GM12865 (cell line): Measurements from ENCODE around the gene POLDIP3.
"Not testable (repeated sequence)": the region's sequence is repeated elsewhere in the genome, so short reads cannot be mapped to it uniquely, and the experiment has no call there.

Experiments used
- DNase-seq: peaks from one replicate; pipeline ENCODE4 v3.0.0; 2010; ENCODE audit warnings: low read depth
- H3K4me3 ChIP-seq: 2 replicates; pipeline ENCODE4 v1.5.1; 2011; ENCODE audit warnings: mild to moderate bottlenecking, low read depth, low read length, control low read depth
- TF ChIP-seq, protein P1 (sequence below): IDR thresholded peaks from 2 replicates; pipeline ENCODE4 v1.5.1; 2011; ENCODE audit warnings: low read length, control low read depth, low read depth, inconsistent platforms; ENCODE audit not compliant: insufficient read depth; ENCODE audit errors: missing control alignments

The POLDIP3 gene

DNA sequence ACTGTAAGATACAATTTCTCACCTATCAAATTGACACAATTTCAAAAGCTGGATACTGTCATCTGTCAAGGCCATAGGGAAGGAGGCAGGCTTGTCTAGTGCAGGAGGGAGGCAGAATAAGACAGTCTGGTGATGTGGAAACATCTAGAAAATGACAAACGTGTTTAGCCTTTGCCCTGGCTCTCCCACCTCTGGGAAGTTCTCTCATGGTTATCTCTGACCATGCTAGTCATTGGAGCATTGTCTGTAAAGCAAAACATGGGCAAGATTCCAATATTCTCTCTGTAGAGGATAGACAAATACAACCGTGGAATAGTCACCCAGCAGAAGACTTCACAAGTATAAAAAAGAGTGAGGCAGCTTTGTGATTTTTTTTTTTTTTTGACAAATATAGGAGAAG, 70.0 kb downstream of the POLDIP3 start:
- TF ChIP-seq, protein P1, sequence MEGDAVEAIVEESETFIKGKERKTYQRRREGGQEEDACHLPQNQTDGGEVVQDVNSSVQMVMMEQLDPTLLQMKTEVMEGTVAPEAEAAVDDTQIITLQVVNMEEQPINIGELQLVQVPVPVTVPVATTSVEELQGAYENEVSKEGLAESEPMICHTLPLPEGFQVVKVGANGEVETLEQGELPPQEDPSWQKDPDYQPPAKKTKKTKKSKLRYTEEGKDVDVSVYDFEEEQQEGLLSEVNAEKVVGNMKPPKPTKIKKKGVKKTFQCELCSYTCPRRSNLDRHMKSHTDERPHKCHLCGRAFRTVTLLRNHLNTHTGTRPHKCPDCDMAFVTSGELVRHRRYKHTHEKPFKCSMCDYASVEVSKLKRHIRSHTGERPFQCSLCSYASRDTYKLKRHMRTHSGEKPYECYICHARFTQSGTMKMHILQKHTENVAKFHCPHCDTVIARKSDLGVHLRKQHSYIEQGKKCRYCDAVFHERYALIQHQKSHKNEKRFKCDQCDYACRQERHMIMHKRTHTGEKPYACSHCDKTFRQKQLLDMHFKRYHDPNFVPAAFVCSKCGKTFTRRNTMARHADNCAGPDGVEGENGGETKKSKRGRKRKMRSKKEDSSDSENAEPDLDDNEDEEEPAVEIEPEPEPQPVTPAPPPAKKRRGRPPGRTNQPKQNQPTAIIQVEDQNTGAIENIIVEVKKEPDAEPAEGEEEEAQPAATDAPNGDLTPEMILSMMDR, result no peak
- DNase-seq, result no peak
- H3K4me3 ChIP-seq, result no peak overlapping the region

DNA sequence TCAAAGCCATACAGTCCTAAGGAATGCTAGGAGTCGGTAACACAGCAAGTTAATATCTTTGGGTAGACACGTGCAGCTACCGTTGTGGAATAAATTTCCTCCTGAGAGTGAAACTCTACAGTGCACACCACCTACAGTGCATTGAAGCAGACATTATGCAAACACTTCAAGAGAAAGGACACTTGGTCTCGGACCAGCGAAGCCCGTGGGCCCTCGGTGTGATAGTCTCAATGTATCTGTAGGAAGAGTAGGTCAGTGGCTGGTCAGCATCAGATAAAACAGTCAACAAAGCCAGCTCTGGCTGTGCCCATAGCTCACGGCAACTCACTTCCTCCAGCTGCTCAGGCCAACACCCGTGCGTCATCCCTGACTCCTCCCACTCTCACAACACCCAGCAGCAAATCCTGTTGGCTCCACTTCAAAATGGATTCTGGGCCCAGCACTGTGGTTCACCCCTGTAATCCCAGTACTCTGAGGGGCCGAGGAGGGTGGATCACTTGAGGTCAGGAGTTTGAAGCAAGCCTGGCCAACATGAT, 75.4 kb downstream of the POLDIP3 start:
- H3K4me3 ChIP-seq, result not testable (repeated sequence)
- peak; percentile 53 for DNase-seq

DNA sequence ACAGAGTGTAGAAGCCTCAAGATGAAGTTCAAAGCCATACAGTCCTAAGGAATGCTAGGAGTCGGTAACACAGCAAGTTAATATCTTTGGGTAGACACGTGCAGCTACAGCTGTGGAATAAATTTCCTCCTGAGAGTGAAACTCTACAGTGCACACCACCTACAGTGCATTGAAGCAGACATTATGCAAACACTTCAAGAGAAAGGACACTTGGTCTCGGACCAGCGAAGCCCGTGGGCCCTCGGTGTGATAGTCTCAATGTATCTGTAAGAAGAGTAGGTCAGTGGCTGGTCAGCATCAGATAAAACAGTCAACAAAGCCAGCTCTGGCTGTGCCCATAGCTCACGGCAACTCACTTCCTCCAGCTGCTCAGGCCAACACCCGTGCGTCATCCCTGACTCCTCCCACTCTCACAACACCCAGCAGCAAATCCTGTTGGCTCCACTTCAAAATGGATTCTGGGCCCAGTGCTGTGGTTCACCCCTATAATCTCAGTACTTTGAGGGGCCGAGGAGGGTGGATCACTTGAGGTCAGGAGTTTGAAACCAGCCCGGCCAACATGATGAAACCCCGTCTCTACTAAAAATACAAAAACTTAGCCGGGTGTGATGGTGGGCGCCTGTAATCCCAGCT, 77.4 kb downstream of the POLDIP3 start:
- peak; percentile 69 for DNase-seq
- H3K4me3 ChIP-seq, result peak overlapping the region; percentile 19; the same call in 1 of the 2 replicates

DNA sequence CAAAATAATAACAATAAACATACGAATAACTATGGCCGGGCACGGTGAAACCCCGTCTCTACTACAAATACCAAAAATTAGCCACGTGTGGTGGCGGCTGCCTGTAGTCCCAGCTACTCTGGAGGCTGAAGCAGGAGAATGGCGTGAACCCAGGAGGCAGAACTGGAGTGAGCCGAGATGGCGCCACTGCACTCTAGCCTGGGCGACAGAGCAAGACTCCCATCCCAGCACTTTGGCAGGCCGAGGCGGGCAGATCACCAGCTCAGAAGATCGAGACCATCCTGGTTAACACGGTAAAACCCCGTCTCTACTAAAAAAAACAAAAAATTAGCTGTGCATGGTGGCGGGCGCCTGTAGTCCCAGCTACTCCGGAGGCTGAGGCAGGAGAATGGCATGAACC, 78.0 kb downstream of the POLDIP3 start:
- H3K4me3 ChIP-seq, DNase-seq: not testable (repeated sequence)

DNA sequence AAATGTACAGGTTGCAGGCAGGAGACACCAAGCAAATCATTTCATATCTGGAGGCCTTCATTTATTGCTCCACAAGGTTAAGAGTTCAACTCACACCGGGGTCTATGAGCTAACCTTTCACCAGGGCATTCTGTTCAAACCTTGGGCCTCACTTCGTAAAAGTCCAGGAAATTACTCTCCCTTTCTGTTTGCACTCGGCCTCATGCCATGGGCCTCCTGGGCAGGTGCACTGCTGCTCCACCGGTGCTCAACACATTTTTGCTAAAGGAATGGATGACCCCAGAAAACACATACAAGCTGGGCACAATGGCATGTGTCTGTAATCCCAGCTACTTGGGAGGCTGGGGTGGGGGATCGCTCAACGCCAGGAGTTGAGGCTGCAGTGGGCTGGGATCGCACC, 78.5 kb downstream of the POLDIP3 start:
- TF ChIP-seq, protein P1, result no peak
- no peak overlapping the region for H3K4me3 ChIP-seq
- DNase-seq, result no peak

DNA sequence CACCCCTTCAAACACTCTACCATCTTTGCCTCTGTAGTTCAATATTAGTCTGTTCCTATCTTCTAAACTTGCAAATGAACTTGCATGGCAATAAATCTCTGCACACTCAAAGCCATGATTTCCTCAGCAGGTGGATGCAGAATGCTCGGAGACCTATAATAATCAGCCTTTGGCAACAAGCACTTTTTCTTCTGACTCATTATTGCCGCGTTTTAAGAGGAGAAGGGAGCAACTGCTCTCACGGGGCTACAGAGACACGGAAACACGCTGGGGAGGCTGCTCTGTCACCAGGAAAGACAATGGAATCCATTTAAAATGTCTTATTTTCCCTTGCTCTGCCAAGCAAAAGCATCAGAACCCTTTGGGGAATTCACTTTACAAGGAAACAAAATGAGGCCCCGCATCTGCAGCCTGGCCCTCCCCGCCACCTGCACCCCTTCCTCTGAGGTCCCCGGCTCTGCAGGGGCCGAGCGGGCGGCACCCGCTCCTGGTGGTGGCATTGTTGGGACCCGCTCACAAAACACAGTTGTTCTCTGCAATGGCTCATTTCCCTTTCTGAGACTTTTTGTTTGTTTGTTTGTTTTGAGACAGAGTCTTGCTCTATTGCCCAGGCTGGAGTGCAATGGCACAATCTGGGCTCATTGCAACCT, 79.5 kb downstream of the POLDIP3 start:
- DNase-seq, H3K4me3 ChIP-seq: not testable (repeated sequence)
